Transverse colon (tissue), 4 donors: ENCODE data around the gene SNX15.
A peak's percentile ranks its signal among the peaks of the same experiment; 100 is the strongest.

Experiments used
- EP300 ChIP-seq: sonication (generic); formaldehyde crosslinking; IDR thresholded peaks from one replicate; pipeline ENCODE4 v1.6.1; 2017; ENCODE audit warnings: antibody characterized with exemption, low read depth
- POLR2A ChIP-seq: fragments of 450-650 bp; IDR thresholded peaks from one replicate; pipeline ENCODE4 v1.6.1; 2016; ENCODE audit warnings: antibody characterized with exemption, mild to moderate bottlenecking, moderate library complexity
- POLR2AphosphoS5 ChIP-seq, 3 donors: sonication (generic); formaldehyde crosslinking; IDR thresholded peaks; one replicate each; pipeline ENCODE4 v1.6.1; 2016; ENCODE audit warnings: antibody characterized with exemption in 3 of 3
- TF ChIP-seq, protein P1 (sequence below), 5 experiments: fragments of 200-600 bp in 3 of 5; fragments of 450-650 bp in 2 of 5; sonication (generic) in 3 of 5; IDR thresholded peaks; 1 replicate in 2 of 5; 2 replicates in 3 of 5; pipeline ENCODE4 v1.5.1; 2016 to 2017; ENCODE audit warnings: antibody characterized with exemption in 5 of 5, inconsistent platforms in 3 of 5, mild to moderate bottlenecking in 2 of 5, moderate library complexity in 1 of 5

DNA sequence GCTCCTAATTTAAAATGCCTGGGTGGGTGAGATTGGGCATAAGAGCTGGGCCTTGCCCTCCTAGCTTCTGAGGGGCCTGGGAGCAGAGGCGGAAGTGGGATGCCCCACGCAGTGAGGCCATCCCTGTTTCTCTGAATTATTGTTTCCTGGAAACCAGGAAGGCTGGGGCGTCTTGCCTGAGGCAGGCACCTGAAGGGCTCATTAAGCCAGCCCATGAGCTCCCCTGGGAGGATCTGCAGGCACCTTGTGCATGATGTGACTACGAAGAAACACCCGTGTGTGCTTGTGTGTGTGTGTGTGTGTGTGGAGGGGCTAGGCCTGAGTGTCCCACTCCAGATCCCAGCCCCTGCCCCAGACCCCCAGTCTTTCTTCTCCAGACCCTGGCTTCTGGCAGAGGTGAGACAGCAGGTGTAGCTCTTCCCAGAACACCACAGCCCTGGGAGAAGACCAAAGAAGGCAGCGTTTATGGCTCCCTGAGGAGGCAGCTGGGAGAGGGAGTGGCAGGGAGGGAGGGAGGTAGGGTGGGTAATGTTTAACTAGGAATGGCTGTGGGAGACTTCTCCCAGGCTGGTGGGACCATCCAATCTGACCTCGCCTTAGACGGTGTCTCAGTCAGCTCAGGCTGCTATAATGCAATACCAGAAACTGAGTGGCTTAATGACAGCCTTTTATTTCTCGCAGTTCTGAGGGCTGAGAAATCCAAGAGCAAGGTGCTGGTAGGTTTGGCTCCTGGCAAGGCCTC is 28.4 kb upstream of the SNX15 start:
- TF ChIP-seq, protein P1, sequence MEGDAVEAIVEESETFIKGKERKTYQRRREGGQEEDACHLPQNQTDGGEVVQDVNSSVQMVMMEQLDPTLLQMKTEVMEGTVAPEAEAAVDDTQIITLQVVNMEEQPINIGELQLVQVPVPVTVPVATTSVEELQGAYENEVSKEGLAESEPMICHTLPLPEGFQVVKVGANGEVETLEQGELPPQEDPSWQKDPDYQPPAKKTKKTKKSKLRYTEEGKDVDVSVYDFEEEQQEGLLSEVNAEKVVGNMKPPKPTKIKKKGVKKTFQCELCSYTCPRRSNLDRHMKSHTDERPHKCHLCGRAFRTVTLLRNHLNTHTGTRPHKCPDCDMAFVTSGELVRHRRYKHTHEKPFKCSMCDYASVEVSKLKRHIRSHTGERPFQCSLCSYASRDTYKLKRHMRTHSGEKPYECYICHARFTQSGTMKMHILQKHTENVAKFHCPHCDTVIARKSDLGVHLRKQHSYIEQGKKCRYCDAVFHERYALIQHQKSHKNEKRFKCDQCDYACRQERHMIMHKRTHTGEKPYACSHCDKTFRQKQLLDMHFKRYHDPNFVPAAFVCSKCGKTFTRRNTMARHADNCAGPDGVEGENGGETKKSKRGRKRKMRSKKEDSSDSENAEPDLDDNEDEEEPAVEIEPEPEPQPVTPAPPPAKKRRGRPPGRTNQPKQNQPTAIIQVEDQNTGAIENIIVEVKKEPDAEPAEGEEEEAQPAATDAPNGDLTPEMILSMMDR (IDR thresholded peaks at IDR 0.05), result no peak
- TF ChIP-seq POLR2A (peak; percentile 56), POLR2AphosphoS5 (IDR thresholded peaks at IDR 0.05) (peak in 2 of 3 donors; percentile 54 to 64), EP300 (no peak)
